ENCODE results near the gene LMO3. TPM values are rescaled to one million over a fixed set of nuclear protein-coding genes. Genes with fewer than 3 reads are reported as not detected.

LMO3 gene
- total and polyA plus RNA-seq, 3 donors from 2014 or later, result 1.8 to 2.3 (median 2.0) TPM

DNA sequence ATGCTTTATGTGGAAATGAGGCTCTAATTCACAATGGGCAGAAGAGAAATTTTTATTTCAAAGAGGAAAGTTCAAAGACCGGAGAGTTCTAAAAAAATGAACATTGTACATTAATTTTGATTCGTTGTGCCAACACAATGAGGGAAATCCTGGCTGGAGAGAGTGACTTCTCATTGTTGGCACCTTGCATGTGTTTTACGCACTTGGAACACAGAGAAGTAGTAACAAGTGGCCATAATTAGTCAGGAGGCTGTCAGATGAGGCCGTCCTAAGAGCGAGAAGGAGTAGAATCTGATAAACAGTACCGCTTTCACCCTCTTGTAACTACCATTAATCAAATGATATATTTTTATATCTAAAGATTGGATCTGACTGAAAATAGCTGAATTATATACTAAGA lies 6.9 kb downstream of the LMO3 start:
- Histone ChIP-seq H3K4me3 (no peak overlapping the region), H3K27me3 (no peaks in the 10 kb centered on the region), H3K9me3 (no peaks in the 10 kb centered on the region), H3K36me3 (ENCODE audit: low read depth, missing control alignments) (no peaks in the 10 kb centered on the region), H3K4me1 (no peaks in the 10 kb centered on the region), H3K27ac (no peak overlapping the region)
- WGBS, 2 donors, result 89 to 91% methylated on average over 6 of the region's 6 CpGs
- DNase-seq, result no peak
- intact Hi-C loops (cut with DNase I; ENCODE audit: low total_unique reads), result no loop called here
- no peak for TF ChIP-seq POLR2A (IDR thresholded peaks at IDR 0.05)
- TF ChIP-seq, protein P1, sequence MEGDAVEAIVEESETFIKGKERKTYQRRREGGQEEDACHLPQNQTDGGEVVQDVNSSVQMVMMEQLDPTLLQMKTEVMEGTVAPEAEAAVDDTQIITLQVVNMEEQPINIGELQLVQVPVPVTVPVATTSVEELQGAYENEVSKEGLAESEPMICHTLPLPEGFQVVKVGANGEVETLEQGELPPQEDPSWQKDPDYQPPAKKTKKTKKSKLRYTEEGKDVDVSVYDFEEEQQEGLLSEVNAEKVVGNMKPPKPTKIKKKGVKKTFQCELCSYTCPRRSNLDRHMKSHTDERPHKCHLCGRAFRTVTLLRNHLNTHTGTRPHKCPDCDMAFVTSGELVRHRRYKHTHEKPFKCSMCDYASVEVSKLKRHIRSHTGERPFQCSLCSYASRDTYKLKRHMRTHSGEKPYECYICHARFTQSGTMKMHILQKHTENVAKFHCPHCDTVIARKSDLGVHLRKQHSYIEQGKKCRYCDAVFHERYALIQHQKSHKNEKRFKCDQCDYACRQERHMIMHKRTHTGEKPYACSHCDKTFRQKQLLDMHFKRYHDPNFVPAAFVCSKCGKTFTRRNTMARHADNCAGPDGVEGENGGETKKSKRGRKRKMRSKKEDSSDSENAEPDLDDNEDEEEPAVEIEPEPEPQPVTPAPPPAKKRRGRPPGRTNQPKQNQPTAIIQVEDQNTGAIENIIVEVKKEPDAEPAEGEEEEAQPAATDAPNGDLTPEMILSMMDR (IDR thresholded peaks at IDR 0.05), result no peak

DNA sequence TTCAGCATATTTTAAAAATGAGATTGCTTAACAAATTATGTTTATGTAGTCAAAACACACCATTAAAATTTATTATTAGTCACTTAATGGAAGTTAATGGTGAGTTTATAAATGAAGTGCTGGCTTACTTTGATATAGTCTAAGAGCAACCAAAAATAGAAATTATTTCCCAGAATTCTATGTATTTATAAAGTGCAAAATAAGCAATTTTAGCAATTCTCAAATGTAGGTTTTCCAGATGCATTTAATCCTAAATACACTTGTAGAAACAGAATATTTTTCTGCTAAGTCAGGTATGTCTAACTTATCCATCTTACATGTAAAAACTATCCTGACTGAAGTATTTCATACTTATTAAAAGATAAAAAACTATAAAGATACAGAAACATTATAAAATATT lies 11.2 kb downstream of the LMO3 start:
- DNase-seq, result no peak
- no peak overlapping the region for H3K4me3 ChIP-seq
- H3K27me3 ChIP-seq, result no peaks in the 10 kb centered on the region
- H3K9me3 ChIP-seq, result no peaks in the 10 kb centered on the region
- H3K27ac ChIP-seq, result no peak overlapping the region
- no peaks in the 10 kb centered on the region for H3K36me3 ChIP-seq (ENCODE audit: low read depth, missing control alignments)
- intact Hi-C loops (cut with DNase I; ENCODE audit: low total_unique reads), result no loop called here
- no peak for TF ChIP-seq POLR2A (IDR thresholded peaks at IDR 0.05)
- TF ChIP-seq, protein P1 (IDR thresholded peaks at IDR 0.05), result no peak
- H3K4me1 ChIP-seq, result no peaks in the 10 kb centered on the region

DNA sequence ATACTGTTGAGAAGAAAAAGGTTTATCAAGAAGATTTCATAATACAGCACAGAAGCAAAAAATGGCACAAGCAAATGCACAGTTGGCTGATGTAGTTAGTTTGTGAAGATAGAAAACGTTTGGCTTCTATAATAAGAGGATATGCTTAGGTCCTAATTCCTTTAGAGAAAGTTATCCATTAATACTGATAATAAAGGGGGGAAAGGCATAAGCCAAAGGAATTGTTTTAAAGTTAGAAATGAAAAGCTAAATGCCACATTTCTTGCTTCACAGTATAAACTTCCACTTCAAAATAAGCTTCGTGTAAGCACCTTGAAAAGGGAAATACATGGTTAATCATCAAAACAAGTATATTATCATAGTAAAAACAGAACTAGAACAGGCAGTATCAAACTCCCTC lies 12.4 kb downstream of the LMO3 start:
- Histone ChIP-seq H3K27me3 (no peaks in the 10 kb centered on the region), H3K4me3 (no peak overlapping the region), H3K9me3 (no peaks in the 10 kb centered on the region), H3K4me1 (no peaks in the 10 kb centered on the region), H3K27ac (no peak overlapping the region), H3K36me3 (ENCODE audit: low read depth, missing control alignments) (no peaks in the 10 kb centered on the region)
- no peak for DNase-seq
- intact Hi-C loops (cut with DNase I; ENCODE audit: low total_unique reads), result no loop called here
- WGBS, 2 donors, result 32 to 35% methylated on average over 2 of the region's 2 CpGs
- TF ChIP-seq, protein P1 (IDR thresholded peaks at IDR 0.05), result no peak
- TF ChIP-seq POLR2A (IDR thresholded peaks at IDR 0.05), result no peak

DNA sequence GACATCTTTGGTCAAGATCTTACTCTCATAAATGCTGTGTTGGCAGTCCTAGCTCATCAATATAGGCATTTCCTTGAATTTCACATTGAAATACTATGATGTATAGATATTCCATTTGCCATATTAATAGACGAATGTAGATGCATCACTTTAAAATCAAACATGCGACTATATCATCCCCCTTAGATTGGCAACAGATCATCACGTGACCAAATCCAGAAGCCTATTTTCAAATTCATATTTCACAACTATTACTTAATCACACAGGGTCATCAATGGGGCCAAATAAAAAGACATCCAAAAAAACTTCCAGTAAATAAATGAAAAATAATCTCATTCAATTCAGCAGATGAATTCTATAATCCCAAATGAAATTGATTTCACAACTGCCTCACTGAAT lies 15.3 kb downstream of the LMO3 start:
- no peak for DNase-seq
- Histone ChIP-seq H3K4me1 (no peaks in the 10 kb centered on the region), H3K9me3 (no peaks in the 10 kb centered on the region), H3K36me3 (ENCODE audit: low read depth, missing control alignments) (no peaks in the 10 kb centered on the region), H3K27me3 (no peaks in the 10 kb centered on the region), H3K4me3 (no peak overlapping the region), H3K27ac (no peak overlapping the region)
- no peak for TF ChIP-seq POLR2A (IDR thresholded peaks at IDR 0.05)
- TF ChIP-seq, protein P1 (IDR thresholded peaks at IDR 0.05), result no peak
- 83 to 92% methylated on average over 3 of the region's 3 CpGs for WGBS, 2 donors
- intact Hi-C loops (cut with DNase I; ENCODE audit: low total_unique reads), result no loop called here

DNA sequence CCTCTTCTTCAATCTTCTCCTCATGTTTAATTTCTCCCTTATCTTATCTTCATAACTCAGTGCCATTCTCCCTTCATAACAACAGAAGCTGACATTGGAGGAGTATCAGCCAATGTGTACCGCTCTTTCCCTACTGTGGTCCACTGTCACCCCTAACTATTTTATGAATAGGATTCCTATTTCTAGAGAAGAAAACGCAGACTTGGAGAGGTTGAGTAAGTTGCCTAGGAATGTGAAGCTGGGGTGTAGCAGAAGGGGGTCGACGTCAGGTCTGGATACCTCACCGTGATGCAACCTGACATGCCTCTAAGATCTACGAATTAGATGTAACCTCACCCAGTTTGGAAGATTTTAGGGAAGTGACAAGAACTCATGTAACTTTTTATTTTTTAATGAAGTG lies 17.1 kb downstream of the LMO3 start:
- Histone ChIP-seq H3K9me3 (no peaks in the 10 kb centered on the region), H3K4me1 (no peaks in the 10 kb centered on the region), H3K27me3 (no peaks in the 10 kb centered on the region), H3K27ac (no peak overlapping the region), H3K36me3 (ENCODE audit: low read depth, missing control alignments) (no peaks in the 10 kb centered on the region), H3K4me3 (no peak overlapping the region)
- WGBS, 2 donors, result 82% methylated on average over 6 of the region's 6 CpGs
- DNase-seq, result no peak
- TF ChIP-seq POLR2A (IDR thresholded peaks at IDR 0.05), result no peak
- TF ChIP-seq, protein P1 (IDR thresholded peaks at IDR 0.05), result no peak
- intact Hi-C loops (cut with DNase I; ENCODE audit: low total_unique reads), result no loop called here
